HG03521 (cell line): ENCODE measurements around the gene RNPEP.
A peak's percentile ranks its signal among the peaks of the same experiment; 100 is the strongest.
"Not testable (repeated sequence)": the region's sequence is repeated elsewhere in the genome, so short reads cannot be mapped to it uniquely, and the experiment has no call there.

Experiments used
- ATAC-seq: cut with Tn5 transposase; IDR thresholded peaks from one replicate; pipeline ENCODE4 v1.9.1; 2021; ENCODE audit warnings: mild to moderate bottlenecking, moderate library complexity; ENCODE audit not compliant: unreplicated experiment

The RNPEP gene

GRCh38 chr1:202034149-202034682 lies 51.8 kb downstream of the RNPEP start:
- no peak for ATAC-seq

- no peak for ATAC-seq
These were observed 52.4 kb downstream of the RNPEP start for GRCh38 chr1:202034683-202035462.

- no peak for ATAC-seq
These were observed 54.3 kb downstream of the RNPEP start for GRCh38 chr1:202036595-202037387.

GRCh38 chr1:202037706-202038296 lies 55.4 kb downstream of the RNPEP start:
- ATAC-seq, result no peak

GRCh38 chr1:202038688-202039346 lies 56.4 kb downstream of the RNPEP start:
- ATAC-seq, result peak; percentile 64

GRCh38 chr1:202045705-202046104 lies 63.3 kb downstream of the RNPEP start:
- no peak for ATAC-seq

GRCh38 chr1:202046227-202046626 lies 63.8 kb downstream of the RNPEP start:
- ATAC-seq, result no peak

GRCh38 chr1:202046748-202047708 lies 64.6 kb downstream of the RNPEP start:
- no peak for ATAC-seq

GRCh38 chr1:202047977-202048376 lies 65.5 kb downstream of the RNPEP start:
- no peak for ATAC-seq

- ATAC-seq, result no peak
These were observed 66.7 kb downstream of the RNPEP start for GRCh38 chr1:202049129-202049528.

- no peak for ATAC-seq
These were observed 71.6 kb downstream of the RNPEP start for GRCh38 chr1:202054094-202054493.

GRCh38 chr1:202054673-202055072 lies 72.2 kb downstream of the RNPEP start:
- ATAC-seq, result not testable (repeated sequence)
